ENCODE results near the gene SSNA1.

SSNA1 gene

DNA sequence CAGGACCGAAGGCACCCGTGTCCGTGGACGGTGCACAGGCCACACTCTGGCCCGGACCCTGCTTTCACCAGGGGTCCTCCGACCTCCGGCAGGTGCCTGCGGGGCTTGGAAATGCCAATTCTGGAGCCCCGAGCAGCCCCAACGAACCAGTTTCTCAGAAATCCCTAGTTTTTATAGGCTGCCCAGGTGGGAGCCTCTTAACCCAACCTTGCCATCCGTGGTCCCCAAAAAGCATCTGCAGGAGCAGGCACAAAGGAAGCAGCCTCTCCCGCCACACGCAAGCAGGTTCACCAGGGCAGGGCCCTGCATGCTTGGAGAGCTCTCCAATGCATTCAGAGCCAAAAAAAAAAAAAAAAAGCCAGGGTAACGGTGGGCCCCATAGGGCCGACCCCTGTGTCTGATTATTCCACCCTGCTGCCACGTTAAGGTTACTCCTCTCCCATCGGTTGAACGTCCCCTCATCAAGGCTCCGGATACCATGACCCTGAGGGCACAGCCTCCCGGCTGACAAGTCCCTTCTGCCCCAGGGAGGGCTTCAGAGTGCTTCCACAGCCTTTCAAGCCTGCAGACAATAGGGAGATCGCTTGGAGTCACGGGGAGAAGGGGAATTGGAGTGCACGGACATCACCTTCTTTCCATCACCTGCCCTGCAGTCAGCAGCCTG, 12.9 kb downstream of the SSNA1 start:
- no peak for DNase-seq

DNA sequence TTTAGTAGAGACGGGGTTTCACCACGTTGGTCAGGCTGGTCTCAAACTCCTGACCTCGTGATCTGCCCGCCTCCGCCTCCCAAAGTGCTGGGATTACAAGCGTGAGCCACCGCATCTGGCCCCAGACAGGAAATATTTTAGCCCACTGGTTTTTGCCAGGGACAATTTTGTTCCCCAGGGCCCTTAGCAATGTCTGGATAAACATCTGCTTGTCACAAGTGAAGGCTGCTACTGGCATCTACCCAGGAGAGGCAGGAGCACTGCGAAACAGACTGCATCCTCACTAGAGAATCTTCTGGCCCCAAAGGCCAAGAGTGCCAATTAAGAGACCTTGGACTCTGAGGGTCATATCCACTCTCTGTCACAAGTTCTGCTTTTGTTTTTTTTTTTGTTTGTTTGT, 14.5 kb downstream of the SSNA1 start:
- no peak for DNase-seq

DNA sequence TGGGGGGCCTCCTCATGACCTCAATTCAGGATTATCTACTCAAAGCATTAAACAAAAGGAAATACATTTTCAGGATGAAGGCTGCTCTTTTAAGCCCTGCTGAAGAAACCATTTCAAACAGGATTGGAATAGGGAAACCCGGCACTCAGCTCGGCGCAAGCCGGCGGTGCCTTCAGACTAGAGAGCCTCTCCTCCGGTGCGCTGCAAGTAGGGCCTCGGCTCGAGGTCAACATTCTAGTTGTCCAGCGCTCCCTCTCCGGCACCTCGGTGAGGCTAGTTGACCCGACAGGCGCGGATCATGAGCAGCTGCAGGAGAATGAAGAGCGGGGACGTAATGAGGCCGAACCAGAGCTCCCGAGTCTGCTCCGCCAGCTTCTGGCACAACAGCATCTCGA, 16.3 kb downstream of the SSNA1 start:
- DNase-seq, result no peak

DNA sequence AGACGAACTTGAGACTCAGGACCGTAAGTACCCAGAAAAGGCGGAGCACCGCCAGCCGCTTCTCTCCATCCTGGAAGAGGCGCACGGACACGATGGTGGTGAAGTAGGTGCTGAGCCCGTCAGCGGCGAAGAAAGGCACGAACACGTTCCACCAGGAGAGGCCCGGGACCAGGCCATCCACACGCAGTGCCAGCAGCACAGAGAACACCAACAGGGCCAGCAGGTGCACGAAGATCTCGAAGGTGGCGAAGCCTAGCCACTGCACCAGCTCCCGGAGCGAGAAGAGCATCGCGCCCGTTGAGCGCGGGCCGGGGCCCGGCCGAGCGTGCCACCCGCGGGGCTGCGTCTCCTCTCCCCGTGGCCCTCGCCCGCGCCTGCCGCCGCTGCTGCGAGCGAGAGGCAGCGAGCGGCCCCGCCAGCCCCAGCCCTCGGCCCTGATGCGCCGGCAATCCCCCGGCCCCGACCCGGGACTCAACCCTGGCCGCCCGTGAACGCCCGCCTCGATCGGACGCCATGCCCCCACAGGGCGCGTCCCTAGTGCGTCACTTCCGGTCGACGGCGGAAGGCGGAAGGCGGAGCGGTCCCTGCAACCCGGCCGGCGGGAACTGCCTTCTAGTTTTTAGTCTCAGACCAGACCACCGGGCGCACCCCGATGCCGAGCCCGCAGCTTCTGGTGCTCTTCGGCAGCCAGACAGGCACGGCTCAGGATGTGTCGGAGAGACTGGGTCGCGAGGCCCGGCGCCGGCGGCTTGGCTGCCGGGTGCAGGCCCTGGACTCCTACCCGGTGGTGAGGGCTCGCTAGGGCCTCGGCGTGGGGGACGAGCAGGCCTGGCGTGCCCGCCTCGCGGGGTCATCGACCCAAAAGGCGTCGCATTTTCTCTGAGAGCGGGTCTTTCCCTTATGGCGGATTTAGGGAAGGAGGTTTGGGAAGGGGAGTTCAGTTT, 16.9 kb downstream of the SSNA1 start, which contains the start of the genes NDOR1 and TMEM203:
Gene NDOR1, plus strand, starts transcription at position 575 of the 944 bp plus-strand sequence. Its CDS starts 78 bp downstream, at position 653.
Gene TMEM203, minus strand, starts transcription at position 523 of the 944 bp plus-strand sequence. Its CDS starts 234 bp downstream, at position 289.
- DNase-seq, result peak; percentile 73 to 82

DNA sequence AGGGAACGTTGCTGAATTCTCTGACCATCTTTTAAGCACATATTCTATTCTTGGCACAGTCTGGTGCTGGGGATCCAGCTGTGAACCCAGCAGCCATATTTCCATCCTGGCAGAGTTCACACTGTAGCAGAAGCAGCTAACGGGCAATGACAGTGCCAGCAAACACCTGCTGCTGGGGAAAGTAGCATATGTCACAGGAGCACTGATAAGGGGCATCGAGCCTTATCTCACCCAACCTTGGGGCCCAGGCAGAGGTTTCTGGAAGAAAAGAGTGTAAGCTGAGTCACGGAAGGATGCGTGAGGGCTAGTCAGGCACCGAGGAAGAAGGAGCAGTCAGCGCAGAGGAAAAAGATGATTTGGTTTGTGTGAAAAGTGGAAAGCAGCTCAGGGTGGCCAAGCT, 18.1 kb downstream of the SSNA1 start:
- no peak for DNase-seq

DNA sequence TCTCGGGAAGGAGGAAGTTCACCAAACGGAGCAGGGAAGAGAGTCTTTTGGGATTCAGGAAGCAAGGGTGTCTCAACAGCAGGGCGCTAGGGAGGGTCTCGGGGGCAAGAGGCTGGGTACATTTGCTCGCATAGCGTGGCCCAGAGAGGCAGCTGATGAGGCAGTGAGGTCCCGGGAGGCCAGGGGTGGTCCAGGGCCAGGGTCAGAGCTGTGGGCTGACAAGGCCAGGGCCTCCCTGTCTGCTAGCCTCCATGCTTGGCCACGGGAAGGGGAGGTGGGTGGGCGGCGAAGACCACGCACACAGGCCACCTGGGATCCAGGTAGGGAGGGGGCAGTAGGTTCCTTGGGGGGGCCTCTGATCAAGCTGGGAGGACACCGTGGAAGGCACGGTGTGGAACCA, 23.1 kb downstream of the SSNA1 start:
- no peak for DNase-seq

DNA sequence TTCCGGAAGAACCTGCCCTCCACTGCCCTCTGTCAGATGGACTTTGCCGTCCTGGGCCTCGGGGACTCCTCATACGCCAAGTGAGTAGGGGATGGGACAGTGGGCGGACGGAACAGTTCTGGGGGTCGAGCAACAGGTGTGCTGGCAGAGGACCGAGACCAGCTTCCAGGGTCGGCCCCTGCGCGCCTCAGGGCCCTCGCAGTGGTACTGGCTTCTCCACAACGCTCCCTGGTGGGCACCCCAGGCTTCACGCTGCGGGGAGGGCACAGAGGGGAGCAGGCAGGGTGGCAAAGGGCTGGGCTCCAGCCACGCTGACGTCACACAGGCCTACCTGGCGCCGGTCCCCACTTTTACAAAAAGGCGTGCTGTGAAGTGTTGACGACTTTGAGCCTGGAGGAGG, 24.0 kb downstream of the SSNA1 start:
- DNase-seq, result no peak

DNA sequence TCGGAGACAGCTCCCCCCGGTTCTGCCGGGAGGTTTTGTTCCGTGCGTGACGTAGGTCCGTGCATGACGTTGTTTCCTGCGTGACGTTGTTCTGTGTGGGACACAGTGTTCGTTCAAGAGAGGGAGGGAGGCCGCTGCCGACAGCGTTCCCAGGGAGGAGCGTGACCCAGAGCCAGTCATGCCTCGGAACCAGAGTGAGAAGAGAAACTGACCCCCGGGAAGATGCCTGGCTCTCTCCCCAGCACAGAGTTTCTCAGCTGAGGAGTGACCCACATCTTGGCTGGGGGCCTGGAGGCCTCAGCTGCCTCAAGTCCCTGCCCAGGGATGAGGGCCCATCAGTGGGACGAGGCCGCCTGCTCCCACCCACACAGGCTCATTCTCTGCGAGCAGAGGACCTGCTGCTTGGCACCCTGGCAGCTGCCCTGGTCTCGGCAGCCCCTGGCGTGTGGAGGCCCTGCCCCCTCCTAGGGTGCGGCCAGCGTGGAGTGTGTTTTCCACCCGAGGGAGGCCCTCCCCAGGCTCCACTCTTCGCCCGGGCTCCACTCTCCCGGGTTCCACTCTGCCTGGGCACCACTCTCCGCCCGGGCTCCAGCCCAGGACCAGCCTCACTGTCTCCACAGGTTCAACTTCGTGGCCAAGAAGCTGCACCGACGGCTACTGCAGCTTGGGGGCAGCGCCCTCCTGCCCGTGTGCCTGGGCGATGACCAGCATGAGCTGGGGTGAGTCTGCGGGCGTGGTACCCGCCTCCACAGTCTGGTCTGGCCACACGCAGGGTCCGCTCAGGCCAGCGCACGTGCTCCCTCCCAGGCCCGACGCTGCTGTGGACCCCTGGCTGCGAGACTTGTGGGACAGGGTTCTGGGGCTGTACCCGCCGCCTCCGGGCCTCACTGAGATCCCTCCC, 24.9 kb downstream of the SSNA1 start:
- DNase-seq, result no peak

DNA sequence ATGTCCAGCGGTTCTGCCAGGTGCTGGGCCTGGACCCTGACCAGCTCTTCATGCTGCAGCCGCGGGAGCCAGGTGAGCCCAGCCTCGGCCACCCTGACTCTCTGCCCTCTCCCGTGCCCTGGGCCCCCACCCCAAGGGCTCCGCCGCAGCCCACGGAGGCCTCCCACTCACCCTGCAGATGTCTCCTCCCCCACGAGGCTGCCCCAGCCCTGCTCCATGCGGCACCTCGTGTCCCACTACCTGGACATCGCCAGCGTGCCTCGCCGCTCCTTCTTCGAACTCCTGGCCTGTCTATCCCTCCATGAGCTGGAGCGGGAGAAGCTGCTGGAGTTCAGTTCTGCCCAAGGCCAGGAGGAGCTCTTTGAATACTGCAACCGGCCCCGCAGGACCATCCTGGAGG, 26.1 kb downstream of the SSNA1 start:
- no peak for DNase-seq

DNA sequence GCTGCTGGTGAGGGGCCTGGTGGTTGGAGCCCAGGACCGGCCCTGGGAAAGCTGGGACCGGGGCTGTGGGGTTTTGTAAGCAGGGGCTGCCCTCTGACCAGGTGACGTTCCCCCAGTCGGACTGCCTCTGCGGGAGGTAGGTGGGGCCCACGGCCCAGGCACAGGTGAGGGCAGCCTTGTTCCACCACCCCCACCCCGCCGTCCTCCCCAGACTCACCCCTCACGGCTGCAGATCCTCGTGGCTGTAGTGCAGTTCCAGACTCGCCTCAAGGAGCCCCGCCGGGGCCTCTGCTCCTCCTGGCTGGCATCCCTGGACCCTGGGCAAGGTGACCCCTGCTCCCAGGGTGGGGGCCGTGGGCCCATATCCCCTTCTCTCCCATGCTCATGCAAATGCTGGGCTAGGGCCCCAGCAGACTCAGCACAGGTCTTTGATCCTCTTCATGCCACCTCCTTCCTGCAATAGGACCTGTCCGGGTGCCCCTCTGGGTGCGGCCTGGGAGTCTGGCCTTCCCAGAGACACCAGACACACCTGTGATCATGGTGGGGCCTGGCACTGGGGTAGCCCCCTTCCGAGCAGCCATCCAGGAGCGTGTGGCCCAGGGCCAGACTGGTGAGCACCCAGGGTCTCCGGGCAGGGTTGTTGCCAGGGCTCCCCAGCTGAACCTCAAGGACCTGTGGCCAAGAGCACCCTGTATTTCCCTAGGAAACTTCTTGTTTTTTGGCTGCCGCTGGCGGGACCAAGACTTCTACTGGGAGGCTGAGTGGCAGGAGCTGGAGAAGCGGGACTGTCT, 26.9 kb downstream of the SSNA1 start:
- DNase-seq, result no peak

DNA sequence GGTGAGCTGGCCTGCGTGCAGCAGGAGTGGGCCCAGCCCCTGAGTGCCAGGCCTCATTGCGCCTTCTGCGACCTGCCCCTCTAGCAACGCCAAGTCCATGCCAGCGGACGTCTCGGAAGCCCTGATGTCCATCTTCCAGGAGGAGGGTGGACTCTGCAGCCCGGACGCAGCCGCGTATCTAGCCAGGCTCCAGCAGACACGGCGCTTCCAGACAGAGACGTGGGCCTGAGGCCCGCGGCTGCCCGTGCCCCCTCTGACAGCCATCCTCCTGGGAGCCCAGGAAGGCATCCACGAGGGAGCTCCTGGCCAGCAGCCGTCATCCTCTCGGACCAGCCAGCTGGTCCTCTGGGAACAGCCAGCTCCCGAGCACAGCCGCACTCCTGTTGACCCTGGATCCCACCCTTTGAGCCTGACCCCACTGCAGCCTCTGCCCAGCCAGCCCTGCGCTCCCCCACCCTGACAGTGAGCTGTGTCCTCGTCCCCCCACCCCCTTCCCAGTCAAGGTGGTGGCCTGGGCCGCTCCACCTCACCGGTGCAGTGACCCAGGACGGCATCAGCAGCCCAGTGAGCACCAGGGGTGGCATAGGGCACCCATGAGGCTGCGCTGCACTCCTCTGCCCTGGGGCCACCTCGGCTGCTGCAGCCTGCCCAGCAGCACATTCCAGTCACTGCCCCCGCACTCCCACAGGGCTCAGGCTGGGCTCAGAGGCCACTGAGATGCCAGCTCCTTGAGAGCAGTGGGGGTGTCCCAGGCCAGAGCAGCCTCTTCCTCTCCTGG, 27.9 kb downstream of the SSNA1 start:
- DNase-seq, result no peak

DNA sequence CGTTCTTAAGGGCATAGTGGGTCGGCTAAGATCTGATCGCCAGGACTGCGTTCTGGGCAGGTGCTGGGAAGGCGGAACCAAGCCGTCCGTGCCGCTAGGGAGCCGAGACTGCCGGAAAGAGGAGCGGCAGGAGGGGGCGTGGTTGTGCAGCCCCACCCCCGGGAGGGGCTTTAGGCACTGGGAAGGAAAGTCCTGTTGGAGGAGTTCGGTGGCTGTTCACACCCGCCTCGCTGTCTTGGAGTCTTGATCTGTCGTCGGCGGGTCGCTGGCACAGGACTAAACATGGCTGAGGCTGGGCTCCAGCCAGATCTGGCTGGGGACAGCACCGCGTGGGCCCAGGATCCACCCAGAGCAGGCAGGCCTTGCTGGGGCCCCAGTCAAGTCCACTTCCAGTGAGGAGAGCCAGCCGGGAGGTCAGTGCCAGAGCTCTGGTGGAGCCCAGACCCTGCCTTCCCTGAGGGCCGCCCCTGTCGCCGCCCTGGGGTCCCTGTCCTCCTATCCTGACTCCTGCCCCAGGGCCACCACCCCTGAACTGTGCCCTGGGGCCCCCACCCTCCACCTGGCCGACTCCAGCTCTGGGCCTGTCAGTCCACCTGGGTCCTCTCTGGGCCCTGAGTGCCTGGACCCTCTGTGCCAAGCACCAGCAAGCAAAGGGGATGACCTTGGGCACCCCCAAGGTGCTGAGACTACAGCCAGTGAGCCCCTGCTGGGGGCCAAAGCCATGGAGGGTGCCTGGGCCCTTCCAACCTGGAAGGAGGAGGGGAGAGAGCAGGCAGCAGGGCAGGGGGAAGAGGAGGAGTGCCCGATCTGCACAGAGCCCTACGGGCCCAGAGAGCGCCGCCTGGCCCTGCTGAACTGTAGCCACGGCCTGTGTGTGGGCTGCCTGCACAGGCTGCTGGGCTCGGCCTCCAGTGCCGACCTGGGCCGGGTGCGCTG, 29.1 kb downstream of the SSNA1 start:
- peak; percentile 85 to 89 for DNase-seq

DNA sequence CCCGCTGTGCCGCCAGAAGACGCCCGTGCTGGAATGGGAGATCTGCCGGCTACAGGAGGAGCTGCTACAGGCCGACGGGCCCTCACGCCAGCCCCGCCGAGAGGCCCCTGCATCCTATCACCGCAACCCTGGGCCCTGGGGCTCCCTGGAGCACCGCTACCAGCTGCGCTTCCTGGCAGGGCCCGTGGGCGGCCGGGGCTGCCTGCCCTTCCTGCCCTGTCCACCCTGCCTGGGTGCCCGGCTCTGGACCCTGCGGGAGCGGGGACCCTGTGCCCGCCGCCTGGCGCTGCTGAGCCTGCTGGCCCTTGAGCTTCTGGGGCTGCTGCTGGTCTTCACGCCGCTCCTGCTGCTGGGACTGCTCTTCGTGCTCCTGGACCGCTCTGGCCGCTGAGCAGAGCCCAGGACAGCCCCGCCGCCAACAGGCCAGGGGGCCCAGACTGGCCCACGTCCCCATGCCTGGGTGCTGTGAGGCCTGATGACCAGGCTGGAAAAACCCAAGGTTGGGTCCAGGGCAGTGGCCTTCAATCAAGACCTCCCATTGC, 29.8 kb downstream of the SSNA1 start:
- no peak for DNase-seq

DNA sequence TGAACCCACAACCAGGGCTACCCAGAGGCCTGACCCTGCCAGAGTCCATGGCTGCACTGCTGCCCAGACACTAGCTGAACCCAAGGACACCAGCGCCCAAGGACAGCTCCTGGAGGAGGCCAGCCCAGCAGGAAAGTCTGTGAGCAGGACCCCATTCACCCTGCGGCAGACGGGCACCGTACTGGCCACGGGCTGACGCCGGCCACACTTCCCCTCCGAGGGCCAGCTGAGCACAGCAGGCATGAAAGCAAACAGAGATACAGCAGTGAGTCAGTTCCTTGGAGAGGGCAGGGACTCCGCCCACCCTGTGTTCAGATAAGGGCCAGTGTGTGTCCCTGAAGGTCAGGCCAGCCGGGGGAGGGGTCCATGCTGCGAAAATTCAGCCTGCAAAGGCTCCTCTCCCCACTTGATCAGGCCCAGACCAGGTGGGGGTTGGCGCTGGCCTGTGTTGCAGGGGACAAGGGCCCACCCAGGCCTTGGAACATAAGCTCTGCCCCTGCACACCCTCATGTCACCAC, 30.3 kb downstream of the SSNA1 start:
- peak; percentile 59 to 82 for DNase-seq

DNA sequence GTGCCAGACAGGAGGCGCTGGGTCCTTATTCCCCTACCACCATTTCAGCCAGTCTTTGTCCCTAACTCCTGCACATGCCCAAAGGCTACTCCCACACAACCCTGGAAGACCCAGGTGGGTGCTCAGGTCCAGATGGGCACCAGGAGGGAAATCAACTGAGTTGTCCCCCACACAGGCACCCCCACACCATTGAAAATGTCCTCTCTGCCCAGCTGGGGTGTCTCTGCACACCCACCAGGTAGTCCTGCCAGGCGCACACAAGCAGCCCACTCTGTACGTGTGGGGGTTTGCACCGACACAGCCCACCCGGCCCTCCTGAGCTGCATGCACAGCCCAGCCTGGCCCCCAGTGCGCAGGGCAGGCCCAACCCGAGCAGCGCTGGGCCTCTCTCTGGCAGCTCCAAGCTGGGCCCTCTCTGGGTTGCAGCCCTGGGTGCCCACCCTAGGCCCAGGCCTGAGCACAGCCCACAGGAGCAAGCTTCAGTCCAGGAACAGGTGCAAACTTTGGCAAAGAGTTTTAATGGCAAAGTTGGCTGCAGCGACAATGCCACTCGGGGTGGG, 31.4 kb downstream of the SSNA1 start:
- DNase-seq, result no peak

DNA sequence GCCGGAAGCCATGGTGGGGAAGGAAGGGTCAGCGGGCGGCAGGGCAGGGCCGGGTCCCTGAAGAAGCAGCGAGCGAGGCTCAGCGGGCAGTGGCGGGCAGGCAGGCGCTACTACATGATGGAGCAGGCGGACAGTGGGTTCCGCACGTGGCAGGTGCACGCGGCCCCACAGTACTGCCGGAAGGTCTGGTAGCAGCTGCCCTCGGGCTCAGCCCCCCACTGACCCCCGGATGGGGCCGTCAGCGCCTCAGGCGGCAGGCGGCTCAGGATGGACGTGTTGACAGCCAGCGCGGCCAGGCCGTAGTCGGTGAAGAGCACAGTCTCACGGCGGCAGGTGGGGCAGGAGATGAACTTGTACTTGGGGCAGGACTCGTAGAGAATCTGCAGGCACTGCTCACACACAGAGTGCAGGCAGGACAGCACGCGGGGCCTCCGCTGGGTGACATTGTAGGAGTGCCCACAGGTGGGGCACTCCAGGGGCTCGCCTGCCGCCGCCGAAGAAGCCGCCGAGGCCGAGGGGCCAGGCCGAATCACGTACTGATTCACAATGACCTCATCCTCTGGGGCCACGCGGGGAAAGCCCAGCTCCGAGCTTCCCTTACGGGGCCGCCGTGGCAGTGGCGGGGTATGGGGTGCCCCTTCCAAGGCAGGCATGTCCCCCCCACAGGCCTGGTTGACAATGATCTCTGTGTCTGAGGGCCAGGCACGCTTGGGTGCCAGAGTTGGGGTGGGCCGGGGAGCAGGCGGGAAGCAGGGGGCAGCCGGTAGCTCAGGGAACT, 32.0 kb downstream of the SSNA1 start:
- DNase-seq, result no peak

DNA sequence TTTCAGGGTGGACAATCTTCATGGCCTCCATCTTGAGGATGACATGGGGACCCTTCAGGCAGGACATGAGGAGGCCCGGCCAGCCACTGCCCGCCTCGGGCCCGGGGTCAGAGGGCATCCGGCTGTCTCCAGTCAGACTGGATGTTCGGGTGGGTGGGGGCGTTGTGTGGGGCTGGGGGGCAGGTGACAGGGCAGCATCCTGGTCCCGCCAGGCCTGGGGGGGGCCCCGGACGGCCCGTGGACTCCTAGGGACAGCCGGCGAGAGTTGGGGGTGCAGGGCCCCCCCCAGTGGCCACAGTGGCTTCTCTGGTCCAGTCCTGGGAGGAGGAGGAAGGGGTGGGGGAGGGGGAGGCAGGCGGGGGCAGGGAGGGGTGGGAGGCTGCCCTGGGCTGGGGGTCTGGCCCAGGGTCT, 32.6 kb downstream of the SSNA1 start:
- no peak for DNase-seq

DNA sequence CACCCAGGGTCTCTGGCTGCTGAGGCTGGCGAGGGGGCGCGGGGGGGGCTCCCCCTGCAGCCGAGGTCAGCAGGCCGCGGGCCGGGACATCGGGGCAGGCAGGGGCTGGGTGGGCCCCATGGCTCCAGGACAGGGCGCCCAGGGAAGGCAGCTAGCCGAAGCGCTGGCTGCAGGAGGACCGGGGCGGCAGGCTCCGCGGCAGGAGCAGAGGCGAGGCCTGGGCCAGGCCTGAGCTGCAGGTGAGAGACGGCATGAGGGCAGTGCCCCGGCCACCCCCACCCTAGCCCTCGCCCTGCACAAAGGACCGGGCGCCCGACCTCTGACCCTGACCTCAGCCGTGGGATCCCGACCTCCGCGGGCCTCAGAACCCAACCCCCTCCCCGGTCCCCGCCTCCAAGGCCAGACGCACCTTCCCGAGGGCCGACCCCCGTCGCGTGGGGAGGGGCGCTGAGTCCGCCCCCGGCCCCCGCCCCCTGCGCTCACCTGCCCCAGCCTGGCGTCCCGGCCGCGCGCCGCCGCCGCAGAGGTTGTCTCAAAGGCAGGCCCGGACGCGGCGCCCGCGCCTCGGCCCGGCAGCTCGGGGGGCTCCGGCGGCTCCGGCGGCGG, 33.1 kb downstream of the SSNA1 start:
- no peak for DNase-seq
